ENCODE data around the gene DGKQ. TPM values are rescaled to one million over a fixed set of nuclear protein-coding genes. Genes with fewer than 3 reads are reported as not detected.

Gene DGKQ
- total RNA-seq, 1 experiment from 2014 or later = 15.9 TPM

DNA sequence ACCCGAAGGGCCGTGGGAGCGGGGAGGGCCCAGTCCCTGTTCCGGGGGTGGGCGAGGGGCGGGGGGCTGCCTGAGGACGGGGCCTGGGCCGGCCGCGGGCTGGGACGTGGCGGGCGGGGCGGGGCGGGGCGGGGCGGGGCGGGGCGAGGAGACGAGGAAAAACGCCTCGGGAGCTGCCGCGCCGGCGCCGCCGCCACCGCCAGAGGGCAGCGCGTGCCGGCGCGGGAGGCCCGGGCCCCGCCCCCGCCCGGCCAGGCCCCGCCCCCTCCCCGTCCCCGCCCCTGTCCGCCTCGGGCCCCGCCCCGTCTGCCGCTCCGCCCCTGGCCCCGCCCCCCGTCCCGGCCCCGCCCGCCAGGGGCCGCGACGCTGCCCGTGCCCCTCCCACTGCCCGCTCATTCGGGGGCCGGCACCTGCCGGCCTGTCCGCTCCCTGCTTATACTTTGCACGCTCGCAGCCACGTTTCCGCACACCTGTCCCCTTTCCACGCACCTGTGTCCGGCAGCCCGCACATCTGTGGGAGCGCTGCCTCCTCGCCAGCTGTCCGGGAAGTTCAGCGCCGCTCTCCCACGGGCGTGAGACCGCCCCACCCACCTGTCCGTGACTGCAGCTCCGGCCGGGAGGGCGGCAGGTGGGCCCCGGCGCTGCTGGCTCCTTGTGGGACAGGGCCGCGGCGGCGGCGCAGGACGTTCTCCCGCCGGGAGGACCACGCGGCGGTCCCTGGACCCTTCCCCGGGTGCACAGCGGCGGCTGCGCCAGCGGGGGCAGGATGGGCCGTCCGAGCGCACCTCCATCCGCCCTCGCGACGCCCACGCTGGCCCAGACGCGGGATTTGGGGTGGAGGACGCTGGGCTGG, 36.4 kb upstream of the DGKQ start:
- CTCF ChIA-PET = interaction anchor here (0.5 to 1.1 kb wide), 3 partner anchors 22 to 341 kb away, joined by 3 to 4 read pairs (median 3); no protein-coding TSS in a partner anchor
- BruUV-seq (replicated peaks) = no TSS peak
- POLR2A ChIA-PET = interaction anchor here (0.6 to 1.7 kb wide), 15 partner anchors 11 to 337 kb away, joined by 3 to 7 read pairs (median 4); partner anchors contain the start of genes GAK, TMEM175 and UVSSA

DNA sequence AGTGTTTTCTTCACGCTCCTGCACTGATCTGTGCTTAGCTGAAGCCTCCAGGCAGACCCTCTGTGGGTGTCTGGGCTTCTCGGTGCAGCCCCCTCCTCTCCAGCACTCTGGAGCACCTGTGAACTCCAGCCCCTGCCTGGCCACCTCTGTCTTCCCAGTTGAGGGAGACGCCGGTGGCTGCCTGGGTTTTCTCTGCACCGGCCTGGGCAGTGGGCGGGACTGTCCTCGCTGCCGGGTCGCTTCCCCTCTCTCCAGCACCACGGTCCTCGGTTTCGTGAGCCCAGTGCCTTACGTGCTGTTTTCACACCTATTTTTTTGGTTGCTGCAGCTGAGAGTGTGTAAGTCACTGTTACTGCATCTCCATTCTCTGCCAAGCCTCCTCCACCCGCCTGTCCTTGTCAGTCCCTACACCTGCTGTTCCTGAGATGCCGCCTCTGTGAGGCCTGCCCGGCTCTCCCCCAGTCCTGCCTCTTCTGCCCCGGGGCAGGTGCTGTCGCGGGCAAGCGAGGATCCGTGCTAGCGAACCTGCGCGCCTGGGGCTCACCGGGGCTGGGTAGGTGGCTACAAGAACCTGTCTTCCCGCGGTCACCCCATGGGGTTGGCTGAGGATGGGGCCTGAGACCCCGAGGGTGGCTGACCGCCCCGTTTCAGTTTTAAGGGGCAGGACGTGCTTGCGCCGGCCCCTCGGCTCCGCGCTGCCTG, 35.6 kb upstream of the DGKQ start:
- TF ChIP-seq, protein P1, sequence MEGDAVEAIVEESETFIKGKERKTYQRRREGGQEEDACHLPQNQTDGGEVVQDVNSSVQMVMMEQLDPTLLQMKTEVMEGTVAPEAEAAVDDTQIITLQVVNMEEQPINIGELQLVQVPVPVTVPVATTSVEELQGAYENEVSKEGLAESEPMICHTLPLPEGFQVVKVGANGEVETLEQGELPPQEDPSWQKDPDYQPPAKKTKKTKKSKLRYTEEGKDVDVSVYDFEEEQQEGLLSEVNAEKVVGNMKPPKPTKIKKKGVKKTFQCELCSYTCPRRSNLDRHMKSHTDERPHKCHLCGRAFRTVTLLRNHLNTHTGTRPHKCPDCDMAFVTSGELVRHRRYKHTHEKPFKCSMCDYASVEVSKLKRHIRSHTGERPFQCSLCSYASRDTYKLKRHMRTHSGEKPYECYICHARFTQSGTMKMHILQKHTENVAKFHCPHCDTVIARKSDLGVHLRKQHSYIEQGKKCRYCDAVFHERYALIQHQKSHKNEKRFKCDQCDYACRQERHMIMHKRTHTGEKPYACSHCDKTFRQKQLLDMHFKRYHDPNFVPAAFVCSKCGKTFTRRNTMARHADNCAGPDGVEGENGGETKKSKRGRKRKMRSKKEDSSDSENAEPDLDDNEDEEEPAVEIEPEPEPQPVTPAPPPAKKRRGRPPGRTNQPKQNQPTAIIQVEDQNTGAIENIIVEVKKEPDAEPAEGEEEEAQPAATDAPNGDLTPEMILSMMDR (IDR thresholded peaks at IDR 0.05; ENCODE audit: unreplicated experiment) = no peak
- BruUV-seq (replicated peaks) = no TSS peak
- Mint-ChIP-seq H3K27ac (ENCODE audit: low read depth, unreplicated experiment) (no peak overlapping the region), H3K4me3 (ENCODE audit: unreplicated experiment) (peak overlapping the region; percentile 45), H3K27me3 (ENCODE audit: insufficient read depth, unreplicated experiment) (peaks cover 29% of the 10 kb centered on the region), H3K36me3 (ENCODE audit: insufficient read depth, unreplicated experiment) (peaks cover 7% of the 10 kb centered on the region), H3K9me3 (ENCODE audit: unreplicated experiment) (no peaks in the 10 kb centered on the region), H3K4me1 (ENCODE audit: insufficient read depth, unreplicated experiment) (peaks cover 11% of the 10 kb centered on the region)
- ChIA-PET POLR2A (interaction anchor here (0.6 kb wide), 1 partner anchor 77 kb away, joined by 3 read pairs; the partner anchor contains the start of genes GAK and TMEM175), CTCF (no interaction called here)
- intact Hi-C loops (cut with micrococcal nuclease) = no loop called here
- DNase-seq (ENCODE audit: unreplicated experiment) = no peak

More for the DNA sequence above, 36.4 kb upstream of the DGKQ start:
- H3K4me1 Mint-ChIP-seq (ENCODE audit: insufficient read depth, unreplicated experiment) = peaks cover 11% of the 10 kb centered on the region
- peaks cover 29% of the 10 kb centered on the region for H3K27me3 Mint-ChIP-seq (ENCODE audit: insufficient read depth, unreplicated experiment)
- H3K4me3 Mint-ChIP-seq (ENCODE audit: unreplicated experiment) = peak overlapping the region; percentile 79
- H3K36me3 Mint-ChIP-seq (ENCODE audit: insufficient read depth, unreplicated experiment) = peaks cover 7% of the 10 kb centered on the region
- peak overlapping the region; percentile 76 for H3K27ac Mint-ChIP-seq (ENCODE audit: low read depth, unreplicated experiment)
- intact Hi-C loops (cut with micrococcal nuclease) = loop anchor here (5.0 kb wide), 1 partner anchor 73 kb away; no protein-coding TSS in a partner anchor
- TF ChIP-seq, protein P1 (IDR thresholded peaks at IDR 0.05; ENCODE audit: unreplicated experiment) = peak; percentile 6
- no peaks in the 10 kb centered on the region for H3K9me3 Mint-ChIP-seq (ENCODE audit: unreplicated experiment)
- peak; percentile 56 for DNase-seq (ENCODE audit: unreplicated experiment)

DNA sequence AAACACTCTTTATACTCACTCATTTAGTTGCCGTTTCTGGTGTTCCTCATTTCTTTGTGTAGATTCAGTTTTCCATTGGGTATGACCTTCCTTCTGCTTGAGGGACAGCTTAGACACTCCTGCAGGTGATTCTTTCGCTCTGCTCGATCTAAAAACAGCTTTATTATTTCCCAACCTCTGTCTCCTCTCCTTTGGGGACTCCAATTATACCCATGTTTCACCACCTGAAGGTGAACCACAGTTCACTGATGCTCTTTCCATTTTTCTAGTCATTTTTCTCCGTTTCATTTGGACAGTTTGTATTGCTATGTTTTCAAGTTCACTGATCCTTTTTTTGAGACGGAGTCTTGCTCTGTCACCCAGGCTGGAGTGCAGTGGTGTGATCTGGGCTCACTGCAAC, 33.5 kb upstream of the DGKQ start:
- intact Hi-C loops (cut with micrococcal nuclease) = no loop called here
- POLR2A ChIA-PET = no interaction called here
- peaks cover 29% of the 10 kb centered on the region for H3K27me3 Mint-ChIP-seq (ENCODE audit: insufficient read depth, unreplicated experiment)

More for the DNA sequence above, 33.5 kb upstream of the DGKQ start:
- Mint-ChIP-seq H3K36me3 (ENCODE audit: insufficient read depth, unreplicated experiment) (peaks cover 7% of the 10 kb centered on the region), H3K4me3 (ENCODE audit: unreplicated experiment) (no peak overlapping the region), H3K27ac (ENCODE audit: low read depth, unreplicated experiment) (no peak overlapping the region), H3K4me1 (ENCODE audit: insufficient read depth, unreplicated experiment) (peaks cover 11% of the 10 kb centered on the region), H3K9me3 (ENCODE audit: unreplicated experiment) (no peaks in the 10 kb centered on the region)
- TF ChIP-seq, protein P1 (IDR thresholded peaks at IDR 0.05; ENCODE audit: unreplicated experiment) = no peak
- CTCF ChIA-PET = no interaction called here
- no peak for DNase-seq (ENCODE audit: unreplicated experiment)
- BruUV-seq (replicated peaks) = no TSS peak
